ENCODE data around the gene USP3. TPM values are rescaled to one million over a fixed set of nuclear protein-coding genes. Genes with fewer than 3 reads are reported as not detected.

Gene USP3
- total and polyA plus RNA-seq, 9 of the 15 experiments (the other 6 are each of a cell fraction or from before 2014, with no cell fraction given), result 17.3 to 54.3 (median 34.8) TPM

GRCh38 chr15:63524316-63525015 is 20.1 kb downstream of the USP3 start (continued):
- TF ChIP-seq ZFP91 (CRISPR knock-in tag; IDR thresholded peaks at IDR 0.05) (no peak), ZFP1 (CRISPR knock-in tag; IDR thresholded peaks at IDR 0.05) (no peak), MXD1 (CRISPR knock-in tag; IDR thresholded peaks at IDR 0.05; ENCODE audit: borderline replicate concordance, poor library complexity, severe bottlenecking) (no peak), FOSL1 (tag; conservative IDR thresholded peaks at IDR 0.05) (no peak), CC2D1A (IDR thresholded peaks at IDR 0.05) (no peak), BACH1 (tag; IDR thresholded peaks at IDR 0.05) (peak; percentile 79), TEAD4 (IDR thresholded peaks at IDR 0.05; ENCODE audit: low read length) (peak; percentile 67; the same call in 1 of the 2 replicates), TEAD4 (CRISPR knock-in tag; IDR thresholded peaks at IDR 0.05; ENCODE audit: borderline replicate concordance) (no peak), ZNF146 (CRISPR knock-in tag; IDR thresholded peaks at IDR 0.05; ENCODE audit: unreplicated experiment) (no peak), KAT8 (IDR thresholded peaks at IDR 0.05; ENCODE audit: low read depth) (no peak), MTF1 (CRISPR knock-in tag; IDR thresholded peaks at IDR 0.05; ENCODE audit: borderline replicate concordance) (no peak), RB1 (IDR thresholded peaks at IDR 0.05; ENCODE audit: low read depth) (no peak), RUNX1 (IDR thresholded peaks at IDR 0.05; ENCODE audit: low read depth) (no peak), STAT5A (IDR thresholded peaks at IDR 0.05; ENCODE audit: borderline replicate concordance, low read length) (no peak; the same call in 1 of the 2 replicates), TBL1XR1 (IDR thresholded peaks at IDR 0.05; ENCODE audit: low read length in 2 of 2) (no peak), ZMIZ1 (IDR thresholded peaks at IDR 0.05; ENCODE audit: low read depth in 2 of 2, low read length in 2 of 2) (no peak), ZNF696 (CRISPR knock-in tag; conservative IDR thresholded peaks at IDR 0.05) (no peak), SRF (CRISPR knock-in tag; IDR thresholded peaks at IDR 0.05) (no peak), MITF (IDR thresholded peaks at IDR 0.05) (no peak), KLF6 (CRISPR knock-in tag; IDR thresholded peaks at IDR 0.05; ENCODE audit: borderline replicate concordance) (0 out of 2 replicates have a peak, but pooled peaks have one; percentile 57), EP300 (IDR thresholded peaks at IDR 0.05; ENCODE audit: low read length) (peak; percentile 72; the same call in 1 of the 2 replicates), TRIM24 (IDR thresholded peaks at IDR 0.05) (peak; percentile 74 to 75; a peak in 2 of 4 replicates), KLF10 (CRISPR knock-in tag; IDR thresholded peaks at IDR 0.05) (no peak)

Data from K562 (cell line).